Breast epithelium (tissue), 4 donors: Measurements from ENCODE around the gene LOXL4. TPM values are rescaled to one million over a fixed set of nuclear protein-coding genes. Genes with fewer than 3 reads are reported as not detected.

Source experiments
- DNase-seq, 2 donors: peaks; one replicate each; pipeline ENCODE4 v3.0.0-alpha.2; 2019; ENCODE audit warnings: low spot score in 2 of 2
- H3K27ac ChIP-seq, 2 donors: fragments of 200-600 bp; sonication (generic) in 1 of 2; one replicate each; pipeline ENCODE4 v1.5.1; 2016 to 2019; ENCODE audit warnings: mild to moderate bottlenecking in 1 of 2
- H3K27me3 ChIP-seq, 2 donors: fragments of 200-600 bp; sonication (generic) in 1 of 2; one replicate each; pipeline versions ENCODE4 v1.5.1 to v1.6.0; 2017 to 2019; ENCODE audit warnings: control low read depth in 1 of 2, mild to moderate bottlenecking in 1 of 2
- H3K36me3 ChIP-seq: fragments of 200-600 bp; one replicate; pipeline ENCODE4 v1.5.1; 2019
- H3K4me1 ChIP-seq, 2 donors: fragments of 200-600 bp; sonication (generic); one replicate each; pipeline ENCODE4 v1.5.1; 2016 to 2019; ENCODE audit warnings: control low read depth in 1 of 2
- H3K4me3 ChIP-seq, 3 donors: fragments of 200-600 bp; sonication (generic); 1 replicate in 2 of 3; 2 replicates in 1 of 3; pipeline ENCODE4 v1.5.1; 2016 to 2019; ENCODE audit warnings: mild to moderate bottlenecking in 3 of 3, moderate library complexity in 2 of 3
- H3K9me3 ChIP-seq, 2 donors: fragments of 200-600 bp; sonication (generic) in 1 of 2; one replicate each; pipeline ENCODE4 v1.5.1; 2016 to 2019; ENCODE audit warnings: control low read depth in 1 of 2
- CTCF ChIP-seq, 3 donors: fragments of 450-650 bp; IDR thresholded peaks; one replicate each; pipeline ENCODE4 v1.5.1; 2016 to 2017; ENCODE audit warnings: antibody characterized with exemption in 3 of 3, mild to moderate bottlenecking in 3 of 3, moderate library complexity in 3 of 3
- POLR2A ChIP-seq: fragments of 450-650 bp; IDR thresholded peaks from one replicate; pipeline ENCODE4 v1.6.1; 2016; ENCODE audit warnings: antibody characterized with exemption, mild to moderate bottlenecking, moderate library complexity
- POLR2AphosphoS5 ChIP-seq, 3 donors: sonication (generic); formaldehyde crosslinking; IDR thresholded peaks; one replicate each; pipeline ENCODE4 v1.6.1; 2017; ENCODE audit warnings: antibody characterized with exemption in 3 of 3
- intact Hi-C: fragments of 100-400 bp; cut with DNase I; formaldehyde crosslinking; loops from one replicate; pipeline ENCODE4 v1.15.1; 2023; ENCODE audit warnings: low total_unique reads
- total RNA-seq, 3 donors: library from RNA; depleted of rRNA; stranded (reverse); fragments of >200 nt; gene quantifications; one replicate each; pipeline ENCODE4 v1.1.0, GENCODE V29; 2016

Gene LOXL4
- total RNA-seq, 3 donors from 2014 or later = 6.9 to 26.1 (median 6.9) TPM

GRCh38 chr10:98254234-98254974 lies 13.6 kb downstream of the LOXL4 start:
- DNase-seq = no peak
- Histone ChIP-seq H3K4me3 (no peak overlapping the region), H3K9me3 (no peaks in the 10 kb centered on the region), H3K27ac (peak overlapping the region in 1 of 2 donors; percentile 53), H3K4me1 (peaks cover 0 to 9% of the 10 kb centered on the region in 2 donors), H3K27me3 (no peaks in the 10 kb centered on the region), H3K36me3 (no peaks in the 10 kb centered on the region)
- intact Hi-C loops = no loop called here
- TF ChIP-seq CTCF (IDR thresholded peaks at IDR 0.05) (no peak), POLR2A (no peak), POLR2AphosphoS5 (IDR thresholded peaks at IDR 0.05) (no peak)

GRCh38 chr10:98253499-98253898 lies 14.5 kb downstream of the LOXL4 start:
- no peak overlapping the region for H3K4me3 ChIP-seq
- H3K4me1 ChIP-seq = peaks cover 0 to 9% of the 10 kb centered on the region in 2 donors
- no peaks in the 10 kb centered on the region for H3K27me3 ChIP-seq
- no peaks in the 10 kb centered on the region for H3K36me3 ChIP-seq
- H3K27ac ChIP-seq = peak overlapping the region in 1 of 2 donors; percentile 53
- TF ChIP-seq POLR2AphosphoS5 (IDR thresholded peaks at IDR 0.05) = no peak
- no peak for TF ChIP-seq POLR2A
- no peak for TF ChIP-seq CTCF (IDR thresholded peaks at IDR 0.05)
- intact Hi-C loops = no loop called here
- H3K9me3 ChIP-seq = no peaks in the 10 kb centered on the region
- DNase-seq = no peak

GRCh38 chr10:98252464-98252863 lies 15.5 kb downstream of the LOXL4 start:
- peaks cover 0 to 9% of the 10 kb centered on the region in 2 donors for H3K4me1 ChIP-seq

GRCh38 chr10:98251399-98251798 lies 16.6 kb downstream of the LOXL4 start:
- Histone ChIP-seq H3K27ac (peak overlapping the region in 1 of 2 donors; percentile 21), H3K36me3 (no peaks in the 10 kb centered on the region), H3K4me1 (peaks cover 0 to 9% of the 10 kb centered on the region in 2 donors), H3K4me3 (no peak overlapping the region), H3K27me3 (no peaks in the 10 kb centered on the region), H3K9me3 (no peaks in the 10 kb centered on the region)
- intact Hi-C loops = no loop called here
- no peak for TF ChIP-seq POLR2A
- peak in 1 of 3 donors; percentile 9 for TF ChIP-seq CTCF (IDR thresholded peaks at IDR 0.05)
- DNase-seq = no peak

More at GRCh38 chr10:98252464-98252863, 15.5 kb downstream of the LOXL4 start:
- intact Hi-C loops = no loop called here
- no peaks in the 10 kb centered on the region for H3K27me3 ChIP-seq
- H3K36me3 ChIP-seq = no peaks in the 10 kb centered on the region
- no peak for TF ChIP-seq POLR2A
- no peak for TF ChIP-seq CTCF (IDR thresholded peaks at IDR 0.05)
- no peak for TF ChIP-seq POLR2AphosphoS5 (IDR thresholded peaks at IDR 0.05)
- H3K9me3 ChIP-seq = no peaks in the 10 kb centered on the region
- DNase-seq = no peak
- peak overlapping the region in 1 of 2 donors; percentile 21 for H3K27ac ChIP-seq
- H3K4me3 ChIP-seq = no peak overlapping the region

- no peak for TF ChIP-seq CTCF (IDR thresholded peaks at IDR 0.05)
- TF ChIP-seq POLR2A = no peak
- no peak for TF ChIP-seq POLR2AphosphoS5 (IDR thresholded peaks at IDR 0.05)
- Histone ChIP-seq H3K9me3 (no peaks in the 10 kb centered on the region), H3K27me3 (no peaks in the 10 kb centered on the region), H3K36me3 (no peaks in the 10 kb centered on the region), H3K4me1 (peaks cover 0 to 4% of the 10 kb centered on the region in 2 donors), H3K27ac (peak overlapping the region in 1 of 2 donors; percentile 80), H3K4me3 (no peak overlapping the region)
- DNase-seq = no peak
- intact Hi-C loops = no loop called here
Measured at GRCh38 chr10:98249134-98249533, 18.9 kb downstream of the LOXL4 start.
